ENCODE data around the gene ACTR8.
A peak's percentile ranks its signal among the peaks of the same experiment; 100 is the strongest.

Gene ACTR8

DNA sequence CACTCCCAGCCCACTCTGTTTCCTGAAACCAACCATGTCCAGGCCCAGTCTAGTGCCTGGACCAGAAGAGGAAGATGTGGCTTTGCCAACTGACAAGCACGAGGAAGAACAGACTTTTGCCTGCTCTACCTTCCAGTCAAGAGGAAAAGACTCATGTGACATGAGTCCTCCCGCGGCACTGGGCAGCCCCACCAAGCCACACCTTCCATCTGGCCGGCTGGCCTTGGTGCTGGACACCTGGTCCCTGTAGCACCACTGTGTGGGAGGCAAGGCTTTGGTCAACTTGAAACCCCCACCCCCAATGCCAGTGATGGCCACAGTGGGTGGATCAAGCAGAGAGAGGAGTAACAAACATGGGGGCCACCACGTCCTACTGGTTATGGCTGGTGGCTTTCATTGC lies 48.3 kb downstream of the ACTR8 start:
- DNase-seq = no peak

- DNase-seq = no peak
These were observed 48.8 kb downstream of the ACTR8 start for GRCh38 chr3:53833053-53833645.

DNA sequence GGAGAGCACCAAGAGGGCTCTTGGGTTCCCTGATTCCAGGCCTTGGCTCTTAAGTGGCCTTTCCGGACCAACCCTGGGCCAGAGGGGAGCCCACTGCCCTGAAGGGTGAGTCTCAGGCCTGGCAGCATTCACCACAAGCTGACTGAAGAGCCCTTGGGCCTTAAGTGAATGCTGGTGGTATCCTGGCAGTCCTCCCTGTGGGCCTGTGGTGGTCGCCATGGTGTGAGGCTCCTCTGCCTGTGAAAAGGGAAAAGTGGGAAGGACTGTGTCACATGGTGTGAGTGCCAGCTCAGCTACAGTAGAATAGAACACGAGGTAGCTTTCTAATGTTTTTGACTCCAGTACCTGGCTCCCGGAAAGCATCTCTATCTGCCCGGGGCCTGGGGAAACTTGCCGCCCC lies 51.0 kb downstream of the ACTR8 start:
- DNase-seq = no peak

- no peak for DNase-seq
These were observed 52.3 kb downstream of the ACTR8 start for GRCh38 chr3:53829605-53830004.

DNA sequence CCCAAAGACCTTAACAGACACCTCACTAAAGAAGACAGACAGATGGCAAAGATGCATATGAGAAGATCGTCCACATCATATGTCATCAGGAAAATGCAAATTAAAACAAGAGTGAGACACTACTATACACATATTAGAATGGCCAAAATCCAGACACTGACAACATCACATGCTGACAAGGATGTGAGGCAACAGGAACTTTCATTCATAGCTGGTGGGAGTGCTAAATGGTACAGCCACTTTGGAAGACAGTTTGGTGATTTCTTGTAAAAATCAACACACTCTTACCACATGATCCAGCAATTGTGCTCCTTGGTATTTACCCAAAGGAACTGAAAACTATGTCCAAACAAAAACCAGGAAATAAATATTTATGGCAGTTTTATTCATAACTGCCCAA lies 53.4 kb downstream of the ACTR8 start:
- DNase-seq = no peak

- no peak for DNase-seq
These were observed 55.9 kb downstream of the ACTR8 start for GRCh38 chr3:53826048-53826447.

- no peak for DNase-seq
These were observed 57.2 kb downstream of the ACTR8 start for GRCh38 chr3:53824795-53825194.

DNA sequence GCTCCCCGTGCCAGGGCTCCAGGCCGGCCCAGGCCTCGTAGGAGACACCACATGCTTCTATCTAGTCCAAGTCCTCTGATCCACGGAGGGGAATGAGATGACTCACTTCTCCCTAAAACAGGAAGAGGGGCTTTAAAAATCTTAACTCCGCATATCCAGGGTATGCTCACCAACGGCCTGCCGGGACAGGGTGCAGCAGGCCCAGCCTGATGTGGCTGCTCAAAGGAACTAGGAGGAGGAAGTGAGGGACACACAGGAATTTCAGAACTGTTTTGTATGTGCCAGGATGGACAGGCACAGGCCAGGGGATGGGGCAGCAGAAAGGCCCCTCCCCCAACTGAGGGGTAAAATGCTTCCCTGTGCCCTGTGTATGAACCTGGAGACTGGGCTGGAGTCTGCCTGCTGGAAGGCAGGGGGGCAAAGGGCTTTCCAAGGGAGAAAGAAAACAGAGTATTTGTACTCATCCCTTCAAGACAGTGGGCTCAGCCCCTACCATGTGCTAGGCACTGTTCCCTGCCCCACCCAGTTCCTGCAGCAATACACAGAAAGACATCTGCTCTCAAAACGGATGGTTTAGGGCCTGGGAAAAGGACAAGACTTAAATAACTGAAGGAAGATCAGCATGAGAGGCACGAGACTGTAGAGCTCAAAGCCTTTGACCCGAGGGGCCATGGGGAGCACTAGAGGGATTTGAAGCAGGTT lies 57.8 kb downstream of the ACTR8 start:
- DNase-seq = no peak

DNA sequence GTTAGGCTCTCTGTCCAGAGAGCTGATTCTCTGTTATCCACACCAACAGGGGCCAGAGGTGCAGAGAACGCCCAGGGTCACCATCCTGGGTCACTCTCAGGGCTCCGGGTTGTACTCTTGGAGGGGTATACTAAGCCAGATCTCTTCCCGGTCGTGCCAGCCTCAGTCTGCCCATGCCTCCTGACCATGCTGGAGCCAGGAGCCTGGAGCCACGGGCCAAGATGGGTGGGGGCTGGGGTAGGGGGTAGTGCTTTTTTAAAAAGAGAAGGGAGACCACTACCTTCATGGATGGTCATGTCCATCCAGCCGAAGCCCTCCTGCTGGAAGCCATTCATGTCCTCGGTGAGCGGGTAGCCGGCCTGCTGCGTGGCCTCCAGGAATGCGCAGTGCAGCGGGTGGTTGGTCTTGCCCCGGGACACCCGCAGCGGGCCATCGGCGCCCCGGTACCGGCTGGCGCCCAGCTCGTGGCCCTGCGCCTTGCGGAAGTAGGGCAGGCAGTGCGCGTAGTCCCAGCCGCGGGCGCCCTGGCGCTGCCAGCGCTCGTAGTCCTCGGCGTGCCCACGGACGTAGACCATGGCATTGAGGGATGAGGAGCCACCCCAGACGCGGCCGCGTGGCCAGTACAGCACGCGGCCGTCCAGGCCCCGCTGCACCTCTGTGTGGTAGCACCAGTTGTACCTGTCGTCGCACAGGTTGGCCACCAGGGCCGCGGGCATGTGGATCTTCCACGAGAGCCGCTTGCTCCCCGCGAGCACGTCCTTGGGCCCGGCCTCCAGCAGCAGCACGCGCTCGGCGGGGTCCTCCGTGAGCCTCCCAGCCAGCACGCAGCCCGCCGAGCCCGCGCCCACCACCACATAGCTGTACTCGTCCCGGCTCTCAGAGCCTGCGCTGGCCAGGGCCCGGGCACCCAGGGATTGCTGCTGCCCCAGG lies 58.7 kb downstream of the ACTR8 start:
- DNase-seq = no peak

- DNase-seq = no peak
These were observed 59.6 kb downstream of the ACTR8 start for GRCh38 chr3:53822331-53822741.

- DNase-seq = peak; percentile 33
These were observed 60.3 kb downstream of the ACTR8 start for GRCh38 chr3:53821631-53822121.

DNA sequence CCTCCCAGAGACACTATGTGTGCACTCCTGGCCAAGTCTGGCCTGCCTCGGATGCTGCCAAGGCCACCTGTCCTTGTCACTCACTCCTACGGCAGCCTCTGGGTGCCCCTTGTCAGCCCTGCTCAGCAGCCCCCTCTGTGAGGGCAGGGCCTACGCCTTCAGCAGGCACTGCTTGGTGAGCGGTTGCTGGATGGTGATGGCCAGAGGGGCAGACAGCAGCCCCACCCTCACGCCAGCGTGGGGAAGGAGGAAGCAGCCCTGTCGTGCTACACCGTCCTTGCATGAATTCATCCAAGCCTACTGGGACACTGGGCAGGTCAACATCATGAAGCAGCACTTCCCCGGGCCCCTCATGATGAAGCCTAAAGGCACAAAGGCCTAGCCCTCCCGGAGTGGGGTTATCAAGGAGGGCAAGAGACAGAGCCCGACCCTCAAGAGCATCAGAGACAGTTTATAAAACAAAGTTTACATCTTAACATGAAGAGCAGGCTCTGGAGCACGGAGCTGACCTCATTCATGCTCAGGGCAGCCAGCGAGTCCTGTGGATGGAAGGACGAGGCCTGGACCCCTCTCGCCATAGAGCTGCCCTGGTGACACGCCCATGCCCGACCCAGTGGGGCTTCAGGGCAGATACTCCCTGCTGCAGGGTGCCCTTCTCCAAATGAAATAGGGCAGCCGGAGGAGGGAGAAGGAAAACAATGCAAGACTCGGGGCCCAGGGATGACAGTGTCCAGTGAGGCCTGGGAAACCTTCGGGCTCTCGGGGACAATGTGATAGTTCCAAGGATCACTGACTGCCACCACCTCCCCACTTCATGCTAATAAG lies 61.0 kb downstream of the ACTR8 start:
- peak; percentile 43 for DNase-seq

GRCh38 chr3:53820084-53820483 lies 61.9 kb downstream of the ACTR8 start:
- peak; percentile 28 for DNase-seq

DNA sequence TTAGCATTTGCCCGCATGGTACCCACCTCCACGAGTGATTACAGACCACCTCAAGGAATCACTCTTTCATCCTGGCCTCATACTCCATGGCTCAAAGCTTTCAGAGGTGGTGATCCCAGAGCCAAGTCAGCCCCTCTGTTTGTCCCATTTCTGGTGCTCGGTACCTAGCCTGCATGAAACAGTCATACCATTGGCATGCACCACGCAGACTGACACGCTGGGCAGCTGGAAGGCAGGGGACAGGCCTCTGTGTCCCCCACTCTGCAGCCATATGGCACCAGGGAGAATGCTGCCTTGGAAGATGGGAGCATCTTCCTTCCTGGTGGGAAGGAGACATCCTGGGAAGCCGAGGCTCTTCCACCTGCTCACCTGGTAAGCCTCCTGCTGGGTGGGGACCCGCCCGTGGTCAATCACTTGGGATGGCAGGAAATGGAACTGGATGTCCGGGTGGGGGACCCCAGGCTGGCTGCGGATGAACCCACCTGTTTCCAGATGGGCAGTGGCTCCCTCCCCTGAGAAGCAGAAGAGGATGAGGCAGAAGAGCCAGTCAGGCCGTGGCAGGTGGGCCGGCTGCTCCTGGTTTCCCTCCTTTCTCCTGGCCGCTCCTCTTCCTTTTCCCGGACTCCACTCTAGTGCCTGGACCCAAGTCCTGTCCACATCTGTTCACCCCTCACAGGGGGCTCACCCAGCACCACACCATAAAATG lies 62.6 kb downstream of the ACTR8 start:
- DNase-seq = peak; percentile 20

DNA sequence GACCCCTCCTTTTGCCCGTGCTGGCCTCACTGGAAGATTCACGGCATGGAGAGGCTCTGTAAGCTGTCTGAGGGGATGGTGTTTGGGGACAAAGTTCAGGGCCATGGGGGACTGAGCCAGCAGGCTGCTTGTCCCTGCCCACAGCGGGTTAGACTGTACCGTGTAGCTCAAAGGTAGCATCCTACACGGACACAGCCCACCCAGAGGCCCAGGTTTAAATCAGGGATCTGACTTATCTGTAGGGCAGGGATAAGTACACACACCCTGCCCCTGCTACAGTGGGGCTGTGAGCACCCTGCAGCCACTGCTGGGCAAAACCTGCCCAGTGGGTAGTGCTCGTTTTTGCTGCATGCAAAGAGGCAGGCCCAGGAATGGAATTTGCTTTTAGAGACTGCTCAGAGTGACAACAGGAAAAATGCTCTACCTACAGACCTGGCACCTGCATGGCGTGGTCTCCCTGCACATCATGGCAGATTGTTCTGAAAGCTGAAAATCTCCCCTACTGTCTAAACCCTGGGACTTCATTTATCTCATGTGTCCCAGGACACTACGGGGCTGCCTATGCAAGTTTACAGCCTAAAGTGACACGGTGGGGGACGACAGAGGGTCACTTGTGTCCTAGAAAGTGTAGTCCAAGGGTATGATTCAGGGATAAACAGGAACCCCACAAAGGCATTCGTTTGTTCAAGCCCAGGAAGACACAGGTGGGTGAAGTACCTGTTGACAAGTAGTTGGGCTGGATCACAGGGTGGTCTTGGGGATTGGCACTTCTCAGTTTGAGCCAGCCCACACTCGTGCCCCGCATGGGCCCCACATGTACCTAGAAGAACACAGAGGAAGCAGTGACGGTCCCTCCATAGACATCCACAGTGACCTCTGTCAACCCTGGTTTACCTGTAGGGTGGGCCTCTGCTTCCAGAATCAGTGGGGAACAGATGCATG lies 63.5 kb downstream of the ACTR8 start:
- DNase-seq = peak; percentile 28

DNA sequence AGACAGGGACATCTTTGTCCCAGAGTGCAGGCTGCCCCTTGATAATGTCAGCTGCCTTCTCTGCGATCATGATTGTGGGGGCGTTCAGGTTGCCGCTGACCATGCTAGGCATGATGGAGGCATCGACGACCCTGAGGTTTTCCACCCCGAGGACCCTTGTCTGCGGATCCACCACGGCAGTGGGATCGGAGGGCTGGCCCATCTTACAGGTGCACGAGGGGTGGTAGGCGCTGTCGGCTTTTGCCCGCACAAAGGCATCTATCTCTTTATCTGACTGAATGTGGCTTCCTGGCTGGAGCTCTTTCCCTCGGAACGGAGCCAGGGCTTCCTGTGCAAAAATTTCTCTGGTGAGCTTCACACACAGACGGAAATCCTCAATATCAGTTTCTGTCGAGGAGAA lies 64.1 kb downstream of the ACTR8 start:
- DNase-seq = peak; percentile 28

- peak; percentile 23 for DNase-seq
These were observed 64.7 kb downstream of the ACTR8 start for GRCh38 chr3:53817211-53817610.

Data from activated CD8-positive, alpha-beta memory T cell treated with anti-CD3 and anti-CD28 coated beads, Interleukin-2, amount 50 U/mL, for 48 hours (primary cell).